Tibial nerve (tissue), 4 donors: ENCODE measurements around the gene POMC. TPM values are rescaled to one million over a fixed set of nuclear protein-coding genes. Genes with fewer than 3 reads are reported as not detected.
A peak's percentile ranks its signal among the peaks of the same experiment; 100 is the strongest.
"Not testable (repeated sequence)": the region's sequence is repeated elsewhere in the genome, so short reads cannot be mapped to it uniquely, and the experiment has no call there.

Experiments
- DNase-seq, 2 donors: peaks; one replicate each; pipeline ENCODE4 v3.0.0-alpha.2; 2019; ENCODE audit warnings: low spot score in 2 of 2
- H3K27ac ChIP-seq, 4 donors: fragments of 200-600 bp; sonication (generic) in 3 of 4; one replicate each; pipeline ENCODE4 v1.5.1; 2017 to 2019; ENCODE audit warnings: mild to moderate bottlenecking in 1 of 4
- H3K27me3 ChIP-seq, 2 donors: fragments of 200-600 bp; sonication (generic) in 1 of 2; one replicate each; pipeline versions ENCODE4 v1.5.1 to v1.6.0; 2017 to 2019
- H3K36me3 ChIP-seq, 3 donors: fragments of 200-600 bp; sonication (generic); one replicate each; pipeline ENCODE4 v1.5.1; 2018 to 2019
- H3K4me1 ChIP-seq, 4 donors: fragments of 200-600 bp; sonication (generic) in 3 of 4; one replicate each; pipeline ENCODE4 v1.5.1; 2017 to 2019
- H3K4me3 ChIP-seq, 4 donors: fragments of 200-600 bp; sonication (generic) in 3 of 4; one replicate each; pipeline ENCODE4 v1.5.1; 2017 to 2019; ENCODE audit warnings: mild to moderate bottlenecking in 1 of 4, moderate library complexity in 1 of 4
- H3K9me3 ChIP-seq, 4 donors: fragments of 200-600 bp; sonication (generic) in 3 of 4; one replicate each; pipeline ENCODE4 v1.5.1; 2017 to 2019
- EP300 ChIP-seq, 2 donors: sonication (generic); formaldehyde crosslinking; IDR thresholded peaks; one replicate each; pipeline ENCODE4 v1.6.1; 2017; ENCODE audit warnings: antibody characterized with exemption in 2 of 2, mild to moderate bottlenecking in 1 of 2
- POLR2A ChIP-seq, 2 donors: fragments of 450-650 bp; IDR thresholded peaks; one replicate each; pipeline ENCODE4 v1.6.1; 2017; ENCODE audit warnings: antibody characterized with exemption in 2 of 2, mild to moderate bottlenecking in 2 of 2, moderate library complexity in 2 of 2
- WGBS, 2 donors: methylation state at CpG; one replicate each; pipeline ENCODE4 v1.1.5; 2018; 5-methylcytosine and 5-hydroxymethylcytosine counted together
- total RNA-seq, 4 donors: library from RNA; depleted of rRNA; stranded (reverse); fragments of >200 nt; gene quantifications; one replicate each; pipeline ENCODE4 v1.1.0, GENCODE V29; 2016
- TF ChIP-seq, protein P1 (sequence below), 5 experiments: fragments of 200-600 bp in 3 of 5; fragments of 450-650 bp in 2 of 5; sonication (generic) in 3 of 5; IDR thresholded peaks; one replicate each; pipeline ENCODE4 v1.5.1; 2016 to 2019; ENCODE audit warnings: antibody characterized with exemption in 5 of 5, mild to moderate bottlenecking in 3 of 5, moderate library complexity in 2 of 5

Gene POMC
- total RNA-seq, 4 donors from 2014 or later = 4.5 to 29.9 (median 9.2) TPM

GRCh38 chr2:25127646-25128045 is 40.7 kb downstream of the POMC start:
- Histone ChIP-seq H3K36me3 (peaks cover 0 to 4% (median 0%) of the 10 kb centered on the region in 3 donors), H3K27me3 (no peaks in the 10 kb centered on the region), H3K4me1 (peaks cover 0 to 35% (median 10%) of the 10 kb centered on the region in 4 donors), H3K4me3 (no peak overlapping the region), H3K27ac (peak overlapping the region in 2 of 4 donors; percentile 60 to 77), H3K9me3 (no peaks in the 10 kb centered on the region)
- TF ChIP-seq, protein P1, sequence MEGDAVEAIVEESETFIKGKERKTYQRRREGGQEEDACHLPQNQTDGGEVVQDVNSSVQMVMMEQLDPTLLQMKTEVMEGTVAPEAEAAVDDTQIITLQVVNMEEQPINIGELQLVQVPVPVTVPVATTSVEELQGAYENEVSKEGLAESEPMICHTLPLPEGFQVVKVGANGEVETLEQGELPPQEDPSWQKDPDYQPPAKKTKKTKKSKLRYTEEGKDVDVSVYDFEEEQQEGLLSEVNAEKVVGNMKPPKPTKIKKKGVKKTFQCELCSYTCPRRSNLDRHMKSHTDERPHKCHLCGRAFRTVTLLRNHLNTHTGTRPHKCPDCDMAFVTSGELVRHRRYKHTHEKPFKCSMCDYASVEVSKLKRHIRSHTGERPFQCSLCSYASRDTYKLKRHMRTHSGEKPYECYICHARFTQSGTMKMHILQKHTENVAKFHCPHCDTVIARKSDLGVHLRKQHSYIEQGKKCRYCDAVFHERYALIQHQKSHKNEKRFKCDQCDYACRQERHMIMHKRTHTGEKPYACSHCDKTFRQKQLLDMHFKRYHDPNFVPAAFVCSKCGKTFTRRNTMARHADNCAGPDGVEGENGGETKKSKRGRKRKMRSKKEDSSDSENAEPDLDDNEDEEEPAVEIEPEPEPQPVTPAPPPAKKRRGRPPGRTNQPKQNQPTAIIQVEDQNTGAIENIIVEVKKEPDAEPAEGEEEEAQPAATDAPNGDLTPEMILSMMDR (IDR thresholded peaks at IDR 0.05) = no peak
- TF ChIP-seq POLR2A (IDR thresholded peaks at IDR 0.05) = no peak
- no peak for TF ChIP-seq EP300 (IDR thresholded peaks at IDR 0.05)
- DNase-seq = no peak
- 19 to 40% methylated on average over 5 of the region's 5 CpGs for WGBS, 2 donors

- WGBS, 2 donors = 61 to 70% methylated on average over 3 of the region's 3 CpGs
- not testable (repeated sequence) for H3K9me3 ChIP-seq, H3K27me3 ChIP-seq, H3K36me3 ChIP-seq, DNase-seq, H3K4me3 ChIP-seq
- H3K4me1 ChIP-seq = peaks cover 0 to 32% (median 9%) of the 10 kb centered on the region in 4 donors
- H3K27ac ChIP-seq = peak overlapping the region in 2 of 4 donors; percentile 60 to 77
Observed at GRCh38 chr2:25127071-25127470, 41.3 kb downstream of the POMC start.

GRCh38 chr2:25125976-25126375 is 42.4 kb downstream of the POMC start:
- no peak for TF ChIP-seq EP300 (IDR thresholded peaks at IDR 0.05)
- WGBS, 2 donors = 79 to 83% methylated on average over 4 of the region's 4 CpGs
- Histone ChIP-seq H3K4me1 (peaks cover 0 to 21% (median 2%) of the 10 kb centered on the region in 4 donors), H3K4me3 (no peak overlapping the region), H3K27ac (no peak overlapping the region), H3K36me3 (peaks cover 0 to 11% (median 0%) of the 10 kb centered on the region in 3 donors), H3K9me3 (no peaks in the 10 kb centered on the region), H3K27me3 (no peaks in the 10 kb centered on the region)
- no peak for DNase-seq

GRCh38 chr2:25125189-25125588 is 43.2 kb downstream of the POMC start:
- H3K4me1 ChIP-seq = peaks cover 0 to 20% (median 2%) of the 10 kb centered on the region in 4 donors
- H3K36me3 ChIP-seq = peaks cover 0 to 11% (median 0%) of the 10 kb centered on the region in 3 donors
- H3K27me3 ChIP-seq = no peaks in the 10 kb centered on the region
- H3K27ac ChIP-seq = peak overlapping the region in 1 of 4 donors; percentile 7
- 80 to 85% methylated on average over 6 to 7 of the region's 7 CpGs for WGBS, 2 donors
- TF ChIP-seq, protein P1 (IDR thresholded peaks at IDR 0.05) = no peak
- TF ChIP-seq EP300 (IDR thresholded peaks at IDR 0.05) (no peak), POLR2A (IDR thresholded peaks at IDR 0.05) (no peak)
- no peak for DNase-seq
- H3K9me3 ChIP-seq = no peaks in the 10 kb centered on the region
- H3K4me3 ChIP-seq = no peak overlapping the region

DNA sequence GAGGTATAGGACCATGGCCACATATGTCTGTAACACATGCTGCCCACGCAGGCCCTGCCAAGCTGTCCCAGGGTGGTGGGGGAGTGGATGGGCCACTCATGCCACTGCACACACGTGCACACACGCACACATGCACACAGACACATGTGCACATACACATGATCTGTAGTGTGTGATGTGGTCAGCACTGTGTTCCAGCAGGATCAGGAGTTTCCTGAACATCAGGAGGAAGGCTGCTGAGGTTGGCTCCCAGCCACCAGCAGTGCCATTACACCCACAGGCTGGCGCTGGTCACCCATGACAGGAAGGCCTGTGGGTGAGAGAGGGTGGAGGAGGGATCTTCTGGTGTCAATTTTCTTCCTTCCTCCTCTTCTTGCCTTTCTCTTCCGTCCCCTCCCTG is 44.7 kb downstream of the POMC start:
- Histone ChIP-seq H3K27me3 (no peaks in the 10 kb centered on the region), H3K27ac (peak overlapping the region in 2 of 4 donors; percentile 3 to 46), H3K9me3 (no peaks in the 10 kb centered on the region), H3K4me1 (peaks cover 0 to 15% (median 0%) of the 10 kb centered on the region in 4 donors), H3K36me3 (peaks cover 0 to 11% (median 0%) of the 10 kb centered on the region in 3 donors), H3K4me3 (no peak overlapping the region)
- peak in 1 of 2 donors; percentile 54 for TF ChIP-seq EP300 (IDR thresholded peaks at IDR 0.05)
- TF ChIP-seq POLR2A (IDR thresholded peaks at IDR 0.05) = no peak
- WGBS, 2 donors = 56 to 77% methylated on average over 2 to 5 of the region's 5 CpGs
- DNase-seq = no peak

- H3K36me3 ChIP-seq = peaks cover 0 to 11% (median 0%) of the 10 kb centered on the region in 3 donors
- H3K27me3 ChIP-seq = no peaks in the 10 kb centered on the region
- TF ChIP-seq EP300 (IDR thresholded peaks at IDR 0.05) (no peak), POLR2A (IDR thresholded peaks at IDR 0.05) (no peak)
- TF ChIP-seq, protein P1 (IDR thresholded peaks at IDR 0.05) = no peak
- DNase-seq = no peak
- H3K9me3 ChIP-seq = no peaks in the 10 kb centered on the region
- no peak overlapping the region for H3K4me3 ChIP-seq
- 86 to 93% methylated on average over 3 of the region's 3 CpGs for WGBS, 2 donors
- no peak overlapping the region for H3K27ac ChIP-seq
- peaks cover 0 to 2% (median 0%) of the 10 kb centered on the region in 4 donors for H3K4me1 ChIP-seq
Observed at GRCh38 chr2:25122367-25122766, 46.0 kb downstream of the POMC start.
